Measurements from ENCODE around the gene NFATC2.

Gene NFATC2

DNA sequence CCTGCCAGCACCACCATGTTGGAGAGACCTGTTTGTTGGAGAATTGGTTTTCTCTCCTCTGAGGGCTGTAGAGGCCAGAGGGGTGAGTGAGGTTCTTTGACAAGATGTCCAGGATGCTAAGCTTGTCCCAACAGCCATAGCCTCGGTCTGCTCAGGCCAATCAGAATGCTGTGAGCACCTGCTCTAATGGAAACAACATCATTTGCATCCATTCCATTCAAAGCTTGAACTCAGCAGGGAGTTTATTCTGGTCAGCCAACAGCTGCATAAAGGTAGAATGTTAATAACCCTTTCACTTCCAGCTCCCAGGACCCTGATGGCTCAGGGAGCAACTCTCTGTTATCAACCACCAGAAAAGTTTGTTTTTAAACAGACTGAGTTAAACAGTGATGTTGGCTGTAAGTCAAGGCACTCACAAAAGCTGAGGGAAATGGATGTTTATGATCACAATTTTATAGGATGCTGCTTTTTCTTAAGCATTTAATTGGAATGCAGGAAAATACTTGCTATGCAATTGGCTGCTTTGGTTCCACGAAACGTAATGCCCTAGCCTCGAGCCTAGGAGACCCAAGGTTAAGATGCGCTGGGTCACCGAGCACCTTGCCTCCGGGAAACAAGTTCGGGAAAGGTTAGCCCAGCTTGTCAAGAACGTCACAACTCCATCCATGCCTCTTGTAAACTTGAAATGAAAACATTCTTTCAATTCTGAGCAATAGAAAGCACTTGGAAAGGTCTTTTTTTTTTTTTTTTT lies 155.2 kb downstream of the NFATC2 start:
- no peak for DNase-seq

DNA sequence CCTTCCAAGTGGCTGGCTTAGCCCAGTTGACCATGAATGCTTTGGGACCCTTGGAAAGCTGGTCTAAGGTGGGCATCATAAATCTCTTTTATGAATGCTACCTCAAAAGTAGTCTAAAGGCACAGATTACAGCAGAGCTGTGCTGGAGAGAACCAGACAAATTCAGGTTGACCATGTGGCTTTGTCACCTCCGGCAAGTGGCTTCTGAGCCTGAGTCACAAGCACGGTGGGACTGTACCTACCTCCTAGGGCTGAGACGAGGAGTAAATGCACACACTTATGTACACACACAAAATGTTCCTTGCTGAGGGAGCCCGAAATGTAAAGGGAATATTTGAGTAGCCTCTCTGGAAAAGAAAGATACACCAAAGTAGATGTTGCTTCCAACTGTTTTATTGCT lies 155.9 kb downstream of the NFATC2 start:
- no peak for DNase-seq

DNA sequence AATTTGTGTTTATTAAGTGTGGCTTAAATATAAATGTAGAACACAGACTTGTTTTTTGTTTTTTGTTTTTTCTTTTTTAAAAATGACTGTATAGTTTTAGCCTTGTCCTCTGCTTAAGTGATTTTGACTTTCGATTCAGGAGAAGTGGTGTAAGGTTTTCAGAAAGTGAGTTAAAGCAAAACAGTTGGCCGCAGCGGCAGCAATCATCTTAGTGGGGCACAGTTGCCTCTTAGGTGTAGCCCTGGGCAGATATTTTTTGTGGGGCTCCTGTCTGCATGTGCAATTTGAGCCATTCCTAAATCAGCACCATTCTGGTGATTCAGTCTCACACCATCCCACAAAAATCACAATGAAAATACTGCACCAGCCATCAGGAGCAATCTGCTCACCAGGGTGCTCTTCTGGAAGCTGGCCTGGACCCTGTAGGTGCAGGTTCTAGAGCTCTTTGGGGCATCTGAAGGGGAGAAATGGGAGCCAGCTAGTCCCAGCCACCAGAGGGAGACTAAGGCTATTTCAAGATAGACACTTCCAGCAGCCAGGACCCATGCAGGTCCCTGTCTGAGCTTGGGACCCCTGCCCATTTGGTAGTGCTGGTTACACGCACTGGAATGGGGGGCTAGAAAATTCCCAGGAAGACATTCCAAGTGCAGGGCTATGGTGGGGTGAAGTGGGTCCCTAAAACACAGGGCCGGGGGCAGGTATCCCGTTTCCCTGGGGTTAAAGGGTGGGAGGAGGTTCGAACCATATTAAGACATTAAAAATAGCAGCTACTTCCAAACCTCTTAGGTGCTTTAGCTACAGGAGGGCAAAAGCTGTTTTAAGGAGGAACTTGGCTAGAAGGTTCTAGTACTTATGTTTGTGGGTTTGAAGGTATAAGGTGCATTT lies 156.6 kb downstream of the NFATC2 start:
- peak; percentile 27 for DNase-seq

DNA sequence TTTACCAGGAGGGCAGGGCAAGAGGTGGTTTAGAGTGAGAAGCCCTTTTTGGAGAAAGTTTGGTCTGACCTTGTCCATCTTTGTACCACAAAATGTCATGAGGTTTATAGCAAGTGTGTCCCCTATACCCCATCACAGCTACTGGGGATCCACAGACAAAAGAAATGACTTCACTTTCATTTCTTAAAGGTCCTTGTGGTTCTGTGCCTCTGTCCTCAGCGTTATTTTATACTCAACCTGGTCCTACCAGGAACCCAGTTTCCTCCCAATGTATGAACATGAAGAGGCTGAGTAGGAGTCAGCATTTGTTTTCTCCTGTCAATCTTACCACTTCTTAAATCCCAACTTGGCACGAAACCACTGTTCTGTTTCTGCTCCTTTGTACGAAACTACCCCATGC lies 157.6 kb downstream of the NFATC2 start:
- no peak for DNase-seq

DNA sequence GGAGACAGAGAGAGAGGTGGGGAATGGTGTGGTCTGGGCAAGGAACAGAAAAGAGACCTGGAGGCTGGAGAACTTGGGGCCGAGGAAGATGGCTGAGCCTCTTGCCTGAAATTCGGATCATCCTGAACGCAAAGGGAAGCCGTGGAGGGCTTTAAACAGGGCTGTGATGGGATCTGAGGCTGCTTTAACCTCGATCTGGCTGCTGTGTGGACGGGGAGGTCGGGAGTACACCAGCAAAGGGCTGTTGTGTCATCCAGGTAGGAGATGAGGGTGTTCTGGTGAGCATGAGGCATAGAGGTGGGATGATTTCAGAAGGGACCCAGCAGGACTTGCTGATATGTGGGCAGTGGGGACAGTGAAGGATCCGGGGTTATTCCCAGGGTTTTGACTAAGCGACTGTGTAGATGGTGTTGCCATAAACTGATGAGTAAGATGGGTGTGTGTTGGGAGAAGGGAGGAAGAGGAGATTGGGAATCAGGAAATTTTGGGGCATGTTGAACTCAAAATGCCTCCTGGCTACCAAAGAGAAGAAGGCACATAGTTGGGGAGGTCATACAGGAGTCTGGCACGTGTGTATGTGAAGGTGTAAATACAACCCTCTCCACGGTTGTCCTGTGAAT lies 158.5 kb downstream of the NFATC2 start:
- DNase-seq: no peak

DNA sequence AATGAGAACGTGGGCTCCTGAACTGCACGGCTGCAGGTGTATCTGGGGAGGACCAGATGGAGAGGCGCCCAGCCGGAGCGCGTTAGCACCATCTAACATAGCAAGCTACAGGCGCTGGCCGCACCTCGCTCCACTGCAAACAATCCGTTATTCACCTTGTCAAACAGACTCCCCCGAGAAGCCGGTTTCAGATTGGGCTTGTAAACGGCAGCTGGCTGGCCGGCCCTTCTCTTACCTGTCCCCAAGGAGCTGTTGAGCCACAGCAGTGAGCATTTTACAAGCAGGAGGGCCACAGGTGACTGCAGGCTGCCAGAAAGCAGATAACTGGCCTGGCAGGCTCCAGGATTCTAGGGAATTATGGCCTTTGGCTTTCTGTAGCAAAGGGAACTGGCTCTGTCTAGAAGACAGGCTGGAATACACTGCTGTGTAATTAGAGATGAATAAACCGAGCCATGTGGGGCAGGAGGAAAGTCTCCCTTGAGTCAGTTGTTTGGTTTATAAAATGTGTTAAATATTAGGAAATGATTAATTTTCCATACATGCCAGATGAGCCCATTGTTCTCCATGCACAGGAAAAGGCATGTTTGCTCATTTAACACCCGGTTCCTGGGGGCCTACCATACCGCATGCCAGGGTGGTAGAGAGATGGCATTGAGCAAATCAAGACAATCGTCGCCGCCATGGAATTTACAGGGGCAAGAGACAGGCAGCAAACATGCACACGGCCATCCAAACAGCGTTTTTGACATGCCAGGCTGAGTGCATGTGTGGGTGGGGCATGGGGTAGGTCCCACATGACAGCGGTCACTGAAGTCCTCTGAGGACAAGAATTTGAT lies 159.3 kb downstream of the NFATC2 start:
- DNase-seq: no peak

DNA sequence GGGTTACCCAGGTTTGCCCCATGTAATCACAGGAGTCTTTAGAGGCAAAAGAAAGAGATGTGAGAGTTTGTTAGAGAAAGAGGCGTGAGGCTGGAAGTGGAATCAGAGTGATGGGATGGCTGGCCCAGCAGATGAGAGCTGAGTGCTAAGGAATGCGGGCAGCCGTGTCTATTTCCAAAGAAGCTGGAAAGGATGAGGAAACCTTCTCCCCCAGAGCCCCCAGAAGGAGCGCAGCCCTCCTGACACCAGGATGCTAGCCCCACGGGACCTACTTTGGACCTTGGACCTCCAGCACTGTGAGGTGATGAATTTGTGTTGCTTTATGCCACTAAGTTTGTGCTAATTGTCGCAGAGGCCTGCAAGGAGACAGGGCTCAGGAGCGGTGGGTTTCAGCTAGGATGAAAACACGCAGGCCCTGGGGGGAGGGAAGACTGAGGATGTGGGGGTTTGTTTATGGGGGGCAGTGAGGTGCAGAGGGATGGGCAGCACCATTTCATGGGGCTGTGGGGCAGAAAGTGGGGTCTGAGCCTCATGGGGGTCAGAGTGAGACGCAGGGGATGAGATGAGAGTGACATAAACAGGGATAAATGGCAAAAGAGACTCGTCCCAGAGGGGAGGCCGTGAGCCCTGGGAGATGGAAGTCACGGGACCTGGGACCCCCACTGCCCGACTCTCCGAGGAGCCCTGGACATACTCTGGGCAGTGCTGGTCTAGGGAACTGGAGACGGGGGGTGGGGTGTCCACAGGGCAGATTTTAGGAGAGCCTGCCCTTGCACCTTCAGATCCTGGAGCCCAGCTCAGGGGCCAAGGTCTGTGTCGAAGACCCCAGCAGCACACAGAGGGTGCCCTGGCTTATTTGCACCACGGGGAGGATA lies 160.2 kb downstream of the NFATC2 start:
- DNase-seq: no peak

DNA sequence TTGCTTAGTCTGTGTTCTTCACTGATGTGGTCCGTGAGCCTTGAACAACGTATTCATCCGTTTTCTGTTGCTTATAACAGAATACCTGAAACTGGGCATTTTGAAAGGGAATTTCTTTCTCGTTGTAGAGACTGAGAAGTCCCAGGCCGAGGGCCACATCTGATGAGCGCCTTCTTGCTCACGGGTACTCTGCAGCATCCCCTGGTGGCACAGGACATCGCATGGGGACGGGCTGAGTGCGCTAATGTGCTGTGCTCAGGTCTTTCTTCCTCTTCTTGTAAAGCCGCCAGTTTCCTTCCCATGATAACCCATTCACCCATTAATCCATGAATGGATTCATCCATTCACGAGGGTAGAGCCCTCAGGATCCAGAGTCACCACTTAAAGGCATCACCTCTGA lies 161.0 kb downstream of the NFATC2 start:
- no peak for DNase-seq

DNA sequence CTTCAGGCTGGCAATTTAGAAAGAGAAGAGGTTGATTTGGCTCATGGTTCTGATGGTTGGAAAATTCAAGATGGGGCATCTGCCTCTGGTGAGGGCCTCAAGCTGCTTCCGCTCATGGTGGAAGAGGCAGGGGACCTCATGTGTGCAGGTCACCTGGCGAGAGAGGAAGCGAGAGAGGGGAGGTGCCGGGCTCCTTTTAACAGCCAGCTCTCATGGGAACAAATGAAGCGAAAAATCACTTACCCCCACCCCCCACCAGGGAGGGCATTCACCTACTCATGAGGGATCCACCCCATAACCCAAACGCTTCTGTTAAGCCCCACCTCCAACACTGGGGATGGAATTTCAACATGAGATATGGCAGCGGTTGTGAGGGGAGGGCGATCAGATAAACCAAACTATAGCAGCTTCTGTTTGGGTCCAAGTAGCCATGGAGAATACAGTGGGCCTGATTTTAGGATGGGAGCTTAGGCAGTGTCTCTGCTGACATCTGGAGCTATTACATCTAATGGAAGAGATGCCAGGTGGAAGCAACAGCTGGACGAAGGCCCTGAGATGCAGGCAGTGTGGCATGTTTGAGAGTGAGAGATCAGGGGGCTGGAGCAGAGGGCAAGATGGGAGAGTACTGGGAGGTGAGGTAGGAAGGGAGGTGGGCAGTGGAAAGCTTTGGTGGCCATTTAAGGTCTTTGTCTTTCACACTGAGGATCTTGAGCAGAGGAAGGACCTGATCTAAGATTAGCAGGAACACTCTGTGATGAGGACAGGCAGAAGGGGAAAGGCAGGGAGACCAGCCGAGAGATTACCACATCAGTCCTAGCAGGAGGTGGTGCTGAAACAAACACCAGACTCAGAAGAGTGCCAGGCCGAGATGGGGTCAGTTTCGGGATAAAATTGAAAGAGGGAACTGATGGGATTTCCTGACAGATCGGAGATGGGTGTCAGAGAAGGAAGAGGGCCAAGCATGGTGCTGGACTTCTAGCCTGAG lies 161.8 kb downstream of the NFATC2 start:
- no peak for DNase-seq

DNA sequence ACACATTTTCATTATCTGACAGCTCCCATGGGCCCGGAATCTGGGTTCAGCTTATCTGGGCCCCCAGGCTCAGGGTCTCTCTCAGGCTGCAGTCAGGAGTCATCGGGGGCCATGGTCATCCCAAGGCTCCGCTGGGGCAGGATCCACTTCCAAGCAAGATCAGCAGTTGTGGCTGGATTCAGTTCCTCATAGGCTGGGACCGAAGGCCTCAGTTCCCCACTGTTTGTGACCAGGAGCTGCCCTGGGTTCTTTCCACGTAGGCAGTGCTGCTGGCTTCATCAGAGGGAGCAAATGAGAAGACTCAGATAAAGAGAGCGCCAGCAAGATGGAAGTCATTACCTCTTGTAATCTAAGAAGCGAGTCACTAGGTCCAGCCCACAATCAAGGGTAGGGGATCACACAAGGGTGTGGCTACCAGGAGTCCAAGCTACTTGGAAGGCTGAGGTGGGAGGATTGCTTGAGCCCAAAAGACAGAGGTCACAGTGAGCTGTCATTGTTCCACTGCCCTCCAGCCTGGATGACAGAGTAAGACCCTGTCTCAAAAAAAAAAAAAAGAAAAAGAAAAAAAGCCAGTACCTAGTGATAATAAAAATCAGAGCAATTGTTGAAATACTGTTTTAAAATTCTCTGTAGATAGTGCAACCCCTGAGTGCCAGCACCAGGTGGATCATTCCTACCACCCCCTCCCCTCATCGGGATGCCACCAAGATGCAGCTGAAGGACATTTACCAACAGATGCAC lies 162.7 kb downstream of the NFATC2 start:
- DNase-seq: no peak

DNA sequence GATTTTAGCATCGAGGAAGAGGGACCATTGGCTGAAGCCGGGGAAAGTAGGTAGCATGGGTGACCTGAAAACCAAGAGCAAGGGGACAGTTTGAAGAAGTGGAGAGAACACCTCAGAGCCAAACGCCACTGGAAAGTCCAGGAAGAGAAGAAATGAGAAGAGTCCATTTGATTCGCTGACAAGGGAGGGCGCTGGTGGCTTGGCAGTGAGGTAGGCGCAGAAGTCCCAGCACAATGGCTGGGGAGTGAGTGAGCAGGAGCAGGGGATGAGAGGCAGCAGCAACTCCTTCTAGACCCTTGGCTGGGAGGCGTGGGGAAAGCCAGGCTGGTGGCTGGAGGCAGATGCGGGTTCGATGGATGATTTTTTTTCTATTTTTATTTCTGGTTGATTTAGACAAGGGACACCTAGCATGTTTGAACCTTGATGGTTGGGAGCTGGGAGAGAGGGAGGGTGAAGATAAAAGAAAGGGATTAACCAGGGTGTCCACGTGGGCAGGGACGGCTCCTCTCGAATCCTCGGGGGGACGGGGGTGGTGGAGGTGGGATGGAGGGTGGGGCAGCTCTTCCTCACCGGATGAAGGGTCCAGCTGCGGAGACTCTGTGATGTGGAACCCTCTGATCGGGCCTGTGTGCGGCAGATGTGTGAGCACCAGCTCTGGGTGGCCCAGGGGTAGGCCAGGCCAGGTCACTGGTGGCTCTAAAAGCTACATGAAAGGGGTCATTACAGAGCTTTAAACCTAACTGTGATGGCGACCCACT lies 164.2 kb downstream of the NFATC2 start:
- no peak for DNase-seq

DNA sequence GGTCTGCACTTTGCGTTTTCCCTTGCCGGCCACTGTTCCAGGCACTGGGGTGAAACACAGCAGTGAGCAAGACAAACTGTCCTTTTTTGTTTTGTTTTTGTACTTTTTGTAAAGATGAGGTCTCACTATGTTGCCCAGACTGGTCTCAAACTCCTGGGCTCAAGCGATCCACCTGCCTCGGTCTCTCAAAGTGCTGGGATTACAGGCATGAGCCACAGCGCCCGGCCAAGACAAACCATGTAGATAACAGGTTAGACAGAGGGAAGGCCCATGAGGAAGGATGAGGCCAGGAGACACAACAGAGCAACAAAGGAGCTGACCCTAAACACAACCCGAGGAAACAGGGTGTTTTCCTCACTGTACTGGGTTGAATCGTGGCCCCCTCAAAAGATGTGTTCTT lies 165.4 kb downstream of the NFATC2 start:
- DNase-seq: no peak

DNA sequence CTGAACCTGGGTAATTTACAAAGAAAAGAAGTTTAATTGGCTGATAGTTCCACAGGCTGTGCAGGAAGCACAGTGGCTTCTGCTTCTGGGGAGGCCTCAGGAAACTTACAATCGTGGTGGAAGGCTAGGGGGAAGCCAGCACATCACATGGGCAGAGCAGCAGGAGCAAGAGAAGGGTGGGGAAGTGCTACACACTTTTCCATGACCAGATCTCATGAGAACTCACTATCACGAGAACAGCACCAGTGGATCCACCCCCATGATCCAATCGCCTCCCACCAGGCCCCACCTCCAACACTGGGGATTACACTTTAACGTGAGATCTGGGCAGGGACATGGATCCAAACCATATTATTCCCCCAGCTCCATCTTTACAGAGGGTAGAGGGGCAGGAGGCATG lies 166.4 kb downstream of the NFATC2 start:
- no peak for DNase-seq

DNA sequence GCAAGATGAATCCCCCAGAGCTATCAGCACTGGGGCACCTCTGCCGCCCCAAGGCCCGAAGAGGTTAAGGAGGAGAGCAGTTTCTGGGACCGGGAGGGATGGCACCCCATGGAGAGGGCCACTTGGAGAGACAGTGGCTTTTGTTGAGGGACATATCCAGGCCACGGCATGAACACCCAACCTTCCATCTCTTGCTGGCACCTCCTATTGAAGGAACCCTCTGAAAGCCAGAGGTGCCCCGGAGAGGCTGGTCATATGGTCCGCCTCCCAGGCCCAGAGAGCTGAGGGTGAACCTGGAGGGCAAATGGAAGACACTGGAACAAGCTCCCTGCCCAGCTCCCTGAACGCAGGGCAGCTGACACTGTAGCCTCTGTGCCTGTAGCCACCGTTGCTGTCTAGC lies 167.0 kb downstream of the NFATC2 start:
- no peak for DNase-seq

DNA sequence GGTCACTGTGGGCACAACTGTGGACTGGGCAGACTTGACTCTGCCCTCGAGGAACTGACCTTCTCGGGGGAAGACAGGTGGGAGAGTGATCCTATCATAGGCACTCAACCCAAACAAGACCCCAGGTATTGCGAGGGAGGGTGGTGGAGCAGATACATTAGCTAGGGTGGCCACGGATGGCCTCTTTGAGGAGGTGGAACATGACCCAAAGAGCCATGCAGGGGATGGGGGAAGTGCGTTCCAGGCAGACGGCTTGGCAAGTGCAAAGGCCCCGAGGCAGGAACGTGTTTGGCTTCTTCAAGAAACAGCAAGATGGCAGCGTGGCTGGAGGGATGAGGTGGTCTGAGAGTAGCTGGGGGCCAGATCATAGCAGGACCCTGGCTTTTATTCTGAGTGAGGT lies 167.6 kb downstream of the NFATC2 start:
- no peak for DNase-seq

DNA sequence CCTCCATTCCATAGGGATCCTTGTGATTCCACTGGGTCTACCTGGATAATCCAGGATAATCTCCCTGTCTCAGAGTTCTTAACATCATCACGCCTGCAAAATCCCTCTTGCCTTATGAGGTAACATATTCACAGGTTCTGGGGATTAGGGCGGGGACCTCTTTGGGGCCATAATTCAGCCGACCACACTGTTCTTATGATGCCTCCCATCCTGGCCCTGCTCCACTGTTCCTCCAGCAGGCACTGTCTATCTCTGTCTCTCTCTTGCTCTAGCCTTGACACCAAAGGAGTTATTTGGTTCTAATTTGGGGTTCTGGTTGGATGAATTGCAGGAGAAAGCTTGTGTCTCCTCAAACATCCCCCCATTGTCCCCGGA lies 168.1 kb downstream of the NFATC2 start:
- no peak for DNase-seq

DNA sequence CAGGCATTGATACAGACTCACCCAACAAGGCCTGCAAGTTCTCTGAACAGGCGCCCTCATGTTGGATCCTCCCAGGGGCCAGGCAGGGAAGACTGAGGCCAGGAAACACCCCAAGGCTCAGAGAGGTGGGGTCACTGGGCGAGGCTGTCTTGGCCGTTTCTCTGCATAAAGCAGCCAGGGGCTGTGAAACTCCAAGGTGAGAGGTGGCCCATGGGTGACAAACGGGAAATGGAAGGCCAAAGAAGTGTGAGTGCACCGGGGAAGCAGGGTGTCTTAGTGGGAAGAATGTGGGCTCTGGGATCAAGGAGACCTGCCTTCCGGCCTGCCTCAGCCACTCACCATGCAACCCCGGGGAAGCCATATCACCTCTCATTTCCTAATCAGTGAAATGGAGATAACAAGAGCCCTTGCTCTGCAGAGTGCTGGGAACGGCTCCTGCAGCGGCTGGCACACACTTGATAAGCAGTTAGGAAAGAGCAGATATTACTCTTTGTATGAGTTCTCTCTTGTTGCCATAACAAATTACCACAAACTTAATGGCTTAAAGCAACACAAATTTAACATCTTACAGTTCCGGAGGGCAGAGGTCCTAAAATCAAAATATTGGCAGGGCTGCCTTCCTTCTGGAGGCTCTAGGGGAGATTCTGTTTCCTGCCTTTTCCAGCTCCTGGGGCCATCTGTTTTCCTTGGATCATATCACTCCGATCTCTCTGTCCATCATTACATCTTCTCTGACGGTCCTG lies 168.6 kb downstream of the NFATC2 start:
- DNase-seq: no peak

DNA sequence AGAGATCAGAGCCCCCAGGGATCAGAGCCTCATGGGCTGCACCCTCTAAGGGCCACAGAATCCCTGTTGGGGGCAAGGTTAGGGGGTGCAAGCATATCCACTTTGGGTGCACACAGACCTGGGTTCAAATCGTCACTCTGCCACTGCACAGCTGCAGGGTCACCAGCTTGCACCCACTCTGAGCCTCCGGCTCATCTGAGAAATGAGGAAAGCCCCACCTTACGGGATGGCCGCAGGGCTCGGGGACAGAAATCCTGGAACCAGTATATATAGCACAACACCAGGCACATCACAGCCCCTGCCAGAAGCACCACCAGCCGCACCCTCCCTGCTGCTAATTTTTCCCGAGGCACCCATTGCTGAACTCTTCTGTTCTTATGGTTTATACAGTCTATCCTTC lies 169.6 kb downstream of the NFATC2 start:
- no peak for DNase-seq
